GM19035 (cell line): Measurements from ENCODE around the gene HNRNPUL2.

Source experiments
- ATAC-seq: cut with Tn5 transposase; IDR thresholded peaks from one replicate; pipeline ENCODE4 v1.9.1; 2021; ENCODE audit not compliant: unreplicated experiment

The HNRNPUL2 gene

GRCh38 chr11:62727872-62728170, 564 bp upstream of the HNRNPUL2 start:
- ATAC-seq: peak; percentile 55

DNA sequence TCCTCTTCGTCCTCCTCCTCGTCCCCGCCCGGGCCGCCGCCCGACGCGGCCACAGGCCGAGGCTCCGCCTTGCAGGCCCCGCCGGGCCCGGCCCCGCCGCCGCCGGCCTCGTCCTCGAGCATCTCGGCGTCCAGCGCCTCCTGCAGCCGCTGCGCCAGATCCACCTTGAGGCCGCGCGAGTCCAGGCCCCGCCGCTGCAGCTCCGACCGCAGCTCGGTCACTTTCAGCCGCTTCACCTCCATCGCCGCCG, 417 bp downstream of the HNRNPUL2 start:
- ATAC-seq: no peak

- no peak for ATAC-seq
Measured at GRCh38 chr11:62726156-62726914, 922 bp downstream of the HNRNPUL2 start.

DNA sequence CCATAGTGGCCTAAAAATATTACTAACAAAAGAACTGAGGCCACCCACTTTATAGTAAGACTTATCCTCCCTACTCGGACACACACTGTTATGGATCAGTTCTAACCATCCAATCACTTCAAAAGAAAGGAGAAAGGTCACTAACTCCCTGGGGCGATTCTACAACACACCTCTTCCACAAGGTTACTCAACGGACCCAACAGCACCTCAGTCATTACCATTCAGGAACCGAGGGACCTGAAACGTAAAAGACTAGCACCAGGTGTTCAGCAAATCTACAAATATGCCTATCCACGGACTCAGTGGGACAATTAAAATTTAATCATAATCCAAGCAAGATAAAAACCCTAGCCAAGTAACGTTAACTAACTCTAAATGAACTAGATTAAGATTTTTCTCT, 1.6 kb downstream of the HNRNPUL2 start:
- no peak for ATAC-seq

DNA sequence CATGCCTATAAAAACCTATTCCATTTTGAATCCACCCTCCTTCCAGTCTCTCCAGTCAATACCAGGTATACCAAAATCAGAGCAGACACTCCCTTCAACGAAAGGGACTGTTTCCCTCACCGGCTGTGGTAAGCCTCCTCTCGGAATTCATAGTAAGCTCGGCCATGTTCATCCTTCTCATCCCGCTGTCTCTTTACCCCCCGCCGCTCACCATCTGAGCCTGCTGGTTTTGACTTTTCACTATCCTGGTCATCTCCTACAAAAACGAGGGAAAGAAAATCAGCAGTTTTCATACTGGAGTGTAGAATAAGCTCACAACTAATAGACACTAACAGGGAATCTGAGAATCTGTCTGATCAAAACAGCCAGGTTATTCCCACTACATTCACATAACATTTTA, 3.1 kb downstream of the HNRNPUL2 start:
- no peak for ATAC-seq

- ATAC-seq: no peak
Measured at GRCh38 chr11:62721994-62722393, 5.3 kb downstream of the HNRNPUL2 start.

DNA sequence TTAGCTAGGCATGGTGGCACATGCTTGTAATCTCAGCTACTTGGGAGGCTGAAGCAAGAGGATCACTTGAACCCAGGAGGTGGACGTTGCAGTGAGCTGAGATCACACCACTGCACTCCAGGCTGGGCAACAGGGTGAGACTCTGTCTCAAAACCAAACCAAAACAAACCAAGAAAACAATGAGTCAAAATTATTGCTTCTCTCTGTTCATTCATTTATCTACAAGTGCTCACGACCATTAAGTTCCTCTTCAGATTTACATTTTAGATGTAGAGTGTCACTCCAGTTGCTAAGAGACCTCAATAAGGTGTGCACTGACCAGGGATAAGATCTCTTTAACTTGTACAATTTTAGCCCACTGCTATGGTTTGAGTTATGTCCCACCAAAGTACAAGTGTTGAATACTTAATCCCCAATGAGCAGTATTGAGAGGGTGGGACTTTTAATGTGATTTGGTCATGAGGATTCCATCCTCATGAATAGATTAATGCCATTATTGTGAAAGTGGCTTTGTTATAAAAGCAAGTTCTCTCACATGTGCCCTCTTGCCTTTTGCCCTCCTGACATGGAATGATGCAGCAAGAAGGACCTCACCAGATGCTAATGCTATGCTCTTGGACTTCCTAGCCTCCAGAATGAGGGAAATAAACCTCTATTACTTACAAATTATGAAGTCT, 7.8 kb downstream of the HNRNPUL2 start:
- no peak for ATAC-seq

GRCh38 chr11:62716816-62717215, 10.4 kb downstream of the HNRNPUL2 start:
- ATAC-seq: no peak

DNA sequence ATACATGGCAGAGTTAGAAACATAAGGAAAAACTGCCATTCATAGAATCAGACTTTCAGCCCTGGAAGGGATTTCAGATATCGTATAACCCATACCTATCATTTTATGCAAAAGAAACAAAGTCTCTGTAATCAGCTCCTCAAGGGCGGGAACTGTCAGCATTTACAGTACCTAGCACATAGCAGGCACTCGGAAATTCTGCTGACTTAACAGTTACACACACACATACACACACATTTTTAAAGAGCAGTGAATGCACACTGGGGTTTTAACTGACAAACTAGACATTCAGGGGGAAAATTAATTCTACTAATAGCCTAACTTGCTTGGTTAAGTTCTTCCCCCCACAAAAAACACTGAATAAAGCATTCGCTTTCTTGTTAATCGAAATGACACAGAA, 11.1 kb downstream of the HNRNPUL2 start:
- ATAC-seq: no peak

DNA sequence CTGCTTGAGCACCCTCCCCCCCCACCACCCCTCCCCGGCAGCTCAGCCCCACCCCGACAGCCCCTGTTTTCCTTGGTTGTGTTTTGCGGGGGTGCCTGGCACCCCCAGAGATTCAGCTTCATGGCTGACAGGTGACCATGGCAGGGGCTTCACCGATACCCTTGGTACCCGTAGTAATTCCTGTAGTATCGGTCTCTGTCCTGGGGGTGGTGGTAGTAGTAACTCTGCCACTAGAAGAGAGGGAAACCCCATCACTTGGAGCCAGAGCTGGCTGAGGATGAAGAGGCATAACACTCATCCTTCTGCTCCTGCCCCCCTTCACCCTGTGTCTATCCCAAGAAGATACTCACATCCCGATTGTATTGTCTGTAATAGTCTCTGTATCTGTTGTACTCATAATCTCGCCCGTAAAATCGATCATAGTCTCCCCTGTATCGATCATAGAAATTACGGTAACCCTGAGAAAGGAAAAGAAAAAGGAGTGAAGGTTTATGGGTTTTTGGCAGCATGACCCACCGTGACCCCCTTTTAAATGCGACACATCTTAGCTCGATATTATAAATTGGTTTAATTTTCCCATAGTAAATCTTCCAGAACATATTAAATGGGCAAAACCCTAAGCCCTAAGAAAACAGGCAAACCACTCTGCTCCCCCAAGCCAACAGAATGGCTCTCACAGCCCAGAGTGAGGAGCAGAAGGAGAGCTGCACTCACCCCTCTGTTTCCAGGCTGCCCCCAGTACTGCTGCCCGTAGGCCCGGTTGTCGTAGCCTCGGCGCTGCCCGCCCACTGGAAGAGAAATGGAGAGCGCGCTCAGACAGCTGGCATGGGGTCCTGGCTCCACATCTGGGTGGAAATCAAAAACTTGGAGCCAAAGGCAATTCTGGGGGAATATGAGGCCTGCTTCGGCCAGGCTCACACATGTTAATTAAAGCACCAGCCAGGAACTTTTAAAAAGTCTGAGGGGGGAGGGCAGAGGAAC, 11.8 kb downstream of the HNRNPUL2 start:
- ATAC-seq: no peak

DNA sequence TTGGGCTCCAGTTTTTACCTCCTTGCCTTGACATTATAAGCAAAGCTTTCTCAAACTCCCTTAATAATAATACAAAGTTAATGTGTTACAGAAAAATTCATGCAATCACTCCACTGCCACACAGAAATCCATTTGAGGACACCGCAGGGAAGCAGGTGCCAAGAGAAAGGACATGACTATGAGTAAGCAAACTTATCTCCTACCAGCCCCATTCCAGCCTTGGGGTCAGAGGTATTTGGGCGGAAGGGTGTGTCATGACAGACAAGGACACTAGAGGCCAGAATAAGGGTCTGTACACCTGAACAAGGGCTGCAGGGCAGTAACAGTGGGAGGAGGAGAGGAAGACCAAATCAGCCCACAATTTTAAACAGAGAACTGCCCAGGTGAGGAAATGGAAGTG, 13.9 kb downstream of the HNRNPUL2 start:
- no peak for ATAC-seq

DNA sequence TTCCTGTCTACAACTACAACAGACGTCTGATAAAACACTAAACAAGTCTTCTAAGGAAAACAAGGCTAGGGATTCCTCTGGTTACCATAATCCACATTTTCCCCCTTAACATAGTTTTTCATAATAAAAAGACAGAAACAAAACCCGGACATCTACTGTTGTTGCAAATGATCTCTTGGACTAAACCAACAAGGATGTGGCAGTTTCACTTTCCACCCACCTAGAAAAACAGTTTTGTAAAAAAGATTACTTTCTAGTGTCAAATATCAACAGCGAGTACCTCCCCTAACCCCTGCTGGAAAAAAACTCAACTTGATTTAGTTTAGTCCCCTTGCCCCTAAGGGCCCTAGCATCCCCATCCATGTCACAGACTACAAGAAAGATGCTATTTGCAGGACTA, 14.4 kb downstream of the HNRNPUL2 start:
- ATAC-seq: no peak

DNA sequence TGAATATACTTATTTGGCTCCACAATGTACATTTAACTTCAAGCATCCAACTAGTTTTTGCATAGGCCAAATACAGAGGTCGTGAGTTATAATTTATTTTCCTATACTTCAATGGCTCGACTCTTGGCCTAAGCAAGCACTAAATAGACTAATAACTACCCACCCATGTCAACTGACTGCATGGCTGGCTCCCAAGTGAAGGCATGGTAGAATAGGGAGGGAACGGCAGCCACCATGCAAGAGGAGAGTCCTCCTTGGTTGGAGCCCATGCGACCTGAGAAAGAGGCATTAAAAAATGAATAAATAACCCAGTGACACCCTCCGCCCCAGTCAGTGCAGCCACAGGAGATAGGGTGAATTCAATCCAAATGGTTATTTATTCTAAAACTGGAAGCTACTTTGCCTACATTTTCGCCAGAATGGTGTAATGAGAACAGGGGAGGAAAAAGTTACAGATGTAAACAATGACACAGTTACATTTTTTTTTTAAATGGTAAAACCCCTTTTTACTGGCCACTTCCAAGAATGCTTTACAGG, 14.9 kb downstream of the HNRNPUL2 start:
- ATAC-seq: no peak

DNA sequence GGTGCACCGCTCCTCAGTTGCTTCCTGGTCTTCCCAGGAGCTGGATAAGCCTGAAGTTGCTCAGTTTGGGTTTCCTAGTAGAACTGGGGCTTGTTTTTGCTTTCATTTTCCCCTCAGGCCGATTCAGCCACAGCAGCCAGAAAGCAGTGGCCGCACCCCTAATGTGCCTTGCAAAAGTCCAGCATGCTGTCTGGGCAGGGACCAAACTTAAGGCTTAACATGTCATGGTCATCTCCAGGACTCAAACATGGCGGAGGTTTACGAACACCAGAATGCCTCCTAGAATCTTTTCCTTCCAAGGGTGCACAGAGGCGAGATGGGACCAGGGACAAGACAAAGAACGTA, 17.3 kb downstream of the HNRNPUL2 start:
- peak; percentile 9 for ATAC-seq

DNA sequence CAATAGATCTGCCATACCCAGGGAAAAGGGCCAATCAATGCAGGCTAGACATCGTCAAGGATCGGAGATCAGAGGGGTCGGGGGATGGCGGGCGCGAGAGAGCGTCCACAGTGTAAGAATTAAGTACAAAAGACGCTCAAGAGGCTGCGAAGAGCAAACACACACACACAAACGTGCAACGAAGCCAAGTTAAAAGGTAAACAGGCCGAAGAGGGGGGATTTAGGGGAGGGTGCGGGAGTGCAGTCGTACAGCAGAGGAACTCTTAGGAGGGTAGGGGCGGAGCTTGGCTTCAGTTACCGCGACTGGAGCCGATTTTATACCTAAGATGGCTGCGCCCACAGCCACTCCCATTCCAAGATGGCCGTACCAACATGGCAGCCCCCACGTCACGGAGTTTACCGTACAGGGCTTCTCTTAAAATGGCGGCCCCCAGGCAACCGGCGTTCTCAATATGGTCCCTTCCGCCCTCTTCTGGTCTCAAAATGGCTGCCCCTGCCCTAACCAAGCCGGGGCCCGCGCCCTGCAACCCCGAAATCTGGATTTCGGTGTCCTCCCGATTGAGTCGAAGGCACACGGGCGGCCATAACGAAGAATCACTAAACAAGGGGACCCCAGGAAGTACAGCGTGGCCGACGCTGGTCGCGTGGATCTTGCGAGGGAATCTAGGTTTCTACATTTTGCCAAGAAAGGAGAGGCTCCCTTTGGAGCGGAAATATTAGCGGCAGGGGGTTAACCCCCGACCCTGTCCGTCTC, 17.8 kb downstream of the HNRNPUL2 start:
- ATAC-seq: peak; percentile 74

DNA sequence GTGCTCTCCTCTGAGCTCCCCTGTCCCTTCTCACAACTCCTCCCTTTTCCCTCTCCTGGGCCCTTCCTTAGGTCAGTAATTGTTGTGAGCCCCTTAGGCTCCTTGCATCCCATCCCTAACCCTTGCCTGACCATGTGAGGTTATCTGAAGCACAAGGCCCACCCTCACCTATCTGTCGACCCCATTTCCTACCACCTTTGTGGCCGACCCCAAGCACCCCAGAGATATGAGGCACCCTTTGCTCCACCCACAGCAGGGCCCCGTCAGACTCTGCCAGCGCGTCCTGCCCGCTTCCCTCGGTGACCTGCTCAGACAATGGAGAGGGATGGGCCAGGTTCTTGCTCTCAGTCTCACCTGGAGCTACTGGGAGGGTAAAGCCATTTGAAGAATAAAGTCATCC, 18.5 kb downstream of the HNRNPUL2 start:
- no peak for ATAC-seq

- no peak for ATAC-seq
Measured at GRCh38 chr11:62708392-62708791, 18.9 kb downstream of the HNRNPUL2 start.

GRCh38 chr11:62707277-62707861, 19.9 kb downstream of the HNRNPUL2 start, which contains the start of the genes BSCL2 and GNG3:
Gene BSCL2 (minus strand): TSS chr11:62707424. CDS start chr11:62707195, 229 bp downstream.
Gene GNG3 (plus strand): TSS chr11:62707676. CDS start chr11:62708296, 620 bp downstream.
- no peak for ATAC-seq

GRCh38 chr11:62706850-62707247, 20.4 kb downstream of the HNRNPUL2 start:
- no peak for ATAC-seq
